H1 (cell line): ENCODE results near the gene PLBD2.

Experiments used
- CEBPB ChIP-seq: IDR thresholded peaks from 2 replicates; pipeline ENCODE4 v1.6.1; 2012; ENCODE audit warnings: low read depth, low read length
- CHD2 ChIP-seq: IDR thresholded peaks from 2 replicates; pipeline ENCODE4 v1.6.1; 2012; ENCODE audit warnings: low read length, improper control_type of control experiment
- CTCF ChIP-seq, 3 experiments: IDR thresholded peaks; 1 replicate in 2 of 3; 2 replicates in 1 of 3; pipeline versions ENCODE4 v1.5.1 to v1.6.1; 2011; ENCODE audit warnings: low read length in 3 of 3, mild to moderate bottlenecking in 3 of 3, inconsistent platforms in 2 of 3, low read depth in 1 of 3, moderate library complexity in 1 of 3; ENCODE audit not compliant: insufficient read depth in 1 of 3; ENCODE audit errors: control extremely low read depth in 1 of 3
- EP300 ChIP-seq, 2 experiments: IDR thresholded peaks; 1 replicate in 1 of 2; 2 replicates in 1 of 2; pipeline ENCODE4 v1.6.1; 2011 to 2012; ENCODE audit warnings: low read depth in 2 of 2, low read length in 2 of 2, mild to moderate bottlenecking in 2 of 2, borderline replicate concordance in 1 of 2, inconsistent platforms in 1 of 2, moderate library complexity in 1 of 2
- EZH2 ChIP-seq: fragments of 200-600 bp; sonication (generic); IDR thresholded peaks from 2 replicates; pipeline ENCODE4 v1.7.1; 2012; ENCODE audit warnings: low read depth, mild to moderate bottlenecking, moderate library complexity, low read length, inconsistent platforms; ENCODE audit not compliant: severe bottlenecking
- MAFK ChIP-seq: IDR thresholded peaks from 2 replicates; pipeline ENCODE4 v1.6.1; 2012; ENCODE audit warnings: low read depth, mild to moderate bottlenecking, improper control_type of control experiment, low read length
- POLR2AphosphoS5 ChIP-seq: IDR thresholded peaks from 2 replicates; pipeline ENCODE4 v1.6.1; 2011; ENCODE audit warnings: low read depth, low read length
- RXRA ChIP-seq: IDR thresholded peaks from 2 replicates; pipeline ENCODE4 v1.6.1; 2011; ENCODE audit warnings: low read depth, mild to moderate bottlenecking, low read length, moderate library complexity; ENCODE audit not compliant: insufficient read depth
- SP2 ChIP-seq: IDR thresholded peaks from 2 replicates; pipeline ENCODE4 v1.6.1; 2012; ENCODE audit warnings: mild to moderate bottlenecking, low read length, inconsistent platforms
- TAF1 ChIP-seq: IDR thresholded peaks from 2 replicates; pipeline ENCODE4 v1.6.1; 2011; ENCODE audit warnings: mild to moderate bottlenecking, low read depth, low read length

GRCh38 chr12:113413488-113413939 lies 55.1 kb downstream of the PLBD2 start:
- TF ChIP-seq POLR2AphosphoS5 (no peak), CTCF (IDR thresholded peaks at IDR 0.05; ENCODE audit: control extremely low read depth in 1 of 3, insufficient read depth in 1 of 3, low read depth in 1 of 3, low read length in 3 of 3) (no peak), EP300 (IDR thresholded peaks at IDR 0.05; ENCODE audit: borderline replicate concordance in 1 of 2, low read depth in 2 of 2, low read length in 2 of 2) (no peak), TAF1 (no peak), RXRA (no peak), CEBPB (no peak), EZH2 (no peak), SP2 (no peak), MAFK (no peak), CHD2 (no peak)
